HG03139 (cell line): ENCODE measurements around the gene ABCC3.

Source experiments
- ATAC-seq: cut with Tn5 transposase; IDR thresholded peaks from one replicate; pipeline ENCODE4 v1.9.1; 2021; ENCODE audit not compliant: unreplicated experiment

The ABCC3 gene

DNA sequence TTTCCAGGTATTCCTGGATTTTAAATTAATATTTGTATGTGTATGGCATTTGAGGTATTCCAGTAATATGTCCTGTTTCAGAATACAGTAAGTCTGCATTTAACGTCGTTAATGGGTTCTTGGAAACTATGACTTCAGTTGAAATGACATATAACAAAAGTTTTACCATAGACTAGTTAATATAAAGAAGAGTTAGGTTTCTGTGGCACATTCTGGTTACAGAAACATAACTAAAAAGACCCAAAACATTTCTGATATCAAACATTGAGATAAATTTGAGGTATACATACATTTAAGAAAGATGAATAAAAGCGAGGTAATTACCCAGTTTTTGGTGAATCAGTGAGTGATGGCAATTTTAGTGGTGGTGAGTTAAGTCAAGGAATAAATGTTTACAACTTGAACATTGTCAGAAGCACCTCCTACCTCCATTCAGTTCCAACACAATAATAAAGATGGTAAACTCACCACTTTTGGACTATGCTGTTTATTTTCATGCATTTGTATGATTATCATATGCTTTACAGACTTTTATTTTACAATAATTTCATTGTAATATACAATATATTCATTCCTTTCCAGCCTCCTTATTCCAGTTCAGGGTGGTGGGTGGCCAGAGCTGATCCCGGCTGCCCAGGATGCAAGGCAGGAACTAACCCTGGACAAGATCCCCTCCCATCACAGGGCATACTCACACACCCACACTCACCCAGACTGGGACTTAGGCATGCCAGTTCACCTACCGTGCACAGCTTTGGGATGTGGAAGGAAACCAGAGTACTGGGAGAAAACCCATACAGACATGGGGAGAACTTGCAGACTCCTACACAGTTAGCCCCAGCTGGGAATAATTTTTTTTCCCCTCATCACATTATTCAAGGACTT is 94.4 kb downstream of the ABCC3 start:
- ATAC-seq = no peak

- no peak for ATAC-seq
These were observed 97.1 kb downstream of the ABCC3 start for GRCh38 chr17:50731575-50732460.

GRCh38 chr17:50735287-50735686 is 100.6 kb downstream of the ABCC3 start:
- ATAC-seq = no peak

GRCh38 chr17:50737118-50737698 is 102.5 kb downstream of the ABCC3 start:
- no peak for ATAC-seq

DNA sequence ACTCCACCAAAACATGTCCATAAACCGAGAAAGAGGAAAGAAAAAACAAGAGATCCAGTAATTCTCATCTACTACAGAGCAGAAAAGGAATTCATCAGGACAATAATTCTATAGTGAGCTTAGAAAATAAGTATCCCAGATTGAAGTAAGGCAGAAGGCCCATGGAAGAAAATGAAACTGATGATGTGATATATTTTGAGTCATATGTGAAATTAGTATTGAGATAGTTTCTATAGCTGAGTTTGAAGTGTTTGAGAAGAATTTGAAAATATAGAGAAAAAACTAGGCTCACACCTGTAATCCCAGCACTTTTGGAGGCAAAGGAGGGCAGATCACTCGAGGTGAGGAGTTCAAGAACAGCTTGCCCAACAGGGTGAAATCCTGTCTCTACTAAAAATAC is 104.4 kb downstream of the ABCC3 start:
- ATAC-seq = no peak
